GM12891 (cell line): ENCODE measurements around the gene WNK1.

Experiments used
- DNase-seq: peaks from one replicate; pipeline ENCODE4 v3.0.0; 2011; ENCODE audit warnings: low spot score; ENCODE audit not compliant: insufficient read length
- FAIRE-seq: peaks from 2 replicates; lab custom pipeline; 2011; peaks lifted over from hg19 to GRCh38; lab: Jason Lieb, UNC
- PAX5 ChIP-seq: IDR thresholded peaks from 2 replicates; pipeline ENCODE4 v1.6.1; 2011; ENCODE audit warnings: low read length, moderate library complexity, mild to moderate bottlenecking; ENCODE audit not compliant: insufficient read depth, severe bottlenecking
- POLR2A ChIP-seq: IDR thresholded peaks from 2 replicates; pipeline ENCODE4 v1.6.1; 2011; ENCODE audit warnings: low read depth, low read length, control low read depth
- POLR2AphosphoS5 ChIP-seq: IDR thresholded peaks from 2 replicates; pipeline ENCODE4 v1.6.1; 2011; ENCODE audit warnings: low read depth, low read length, control low read depth
- POU2F2 ChIP-seq: IDR thresholded peaks from 2 replicates; pipeline ENCODE4 v1.6.1; 2011; ENCODE audit warnings: low read depth, mild to moderate bottlenecking, control low read depth, low read length, moderate library complexity
- SPI1 ChIP-seq: IDR thresholded peaks from 2 replicates; pipeline ENCODE4 v1.6.1; 2011; ENCODE audit warnings: low read depth, low read length, control low read depth
- TAF1 ChIP-seq: IDR thresholded peaks from 2 replicates; pipeline ENCODE4 v1.6.1; 2011; ENCODE audit warnings: low read depth, low read length, control low read depth

The WNK1 gene

GRCh38 chr12:907413-908185 is 155.2 kb downstream of the WNK1 start:
- DNase-seq (no peak), FAIRE-seq (no peak)
- TF ChIP-seq TAF1 (no peak), PAX5 (no peak), POLR2A (no peak), SPI1 (no peak), POU2F2 (no peak), POLR2AphosphoS5 (no peak)

GRCh38 chr12:909861-910260 is 157.5 kb downstream of the WNK1 start:
- no peak for DNase-seq
- TF ChIP-seq POLR2A = no peak
- TF ChIP-seq POU2F2 = no peak
- TF ChIP-seq SPI1 = no peak
- TF ChIP-seq POLR2AphosphoS5 = no peak
- TF ChIP-seq TAF1 = no peak
- no peak for TF ChIP-seq PAX5
- FAIRE-seq = no peak

GRCh38 chr12:910416-910815 is 158.0 kb downstream of the WNK1 start:
- no peak for DNase-seq
- no peak for TF ChIP-seq POLR2A
- no peak for TF ChIP-seq PAX5
- TF ChIP-seq SPI1 = no peak
- no peak for TF ChIP-seq POU2F2
- no peak for TF ChIP-seq TAF1
- TF ChIP-seq POLR2AphosphoS5 = no peak
- FAIRE-seq = no peak

GRCh38 chr12:911191-911826 is 158.9 kb downstream of the WNK1 start:
- FAIRE-seq (no peak), DNase-seq (no peak)
- TF ChIP-seq PAX5 (no peak), POLR2A (no peak), SPI1 (0 out of 2 replicates have a peak, but pooled peaks have one; percentile 9)

- FAIRE-seq (peak; percentile 31), DNase-seq (no peak)
- TF ChIP-seq POU2F2 (no peak), POLR2AphosphoS5 (peak; percentile 57; the same call in 1 of the 2 replicates), POLR2A (peak; percentile 25; the same call in 1 of the 2 replicates)
Measured at GRCh38 chr12:912466-913235, 160.3 kb downstream of the WNK1 start.

GRCh38 chr12:913919-914698 is 161.7 kb downstream of the WNK1 start:
- no peak for DNase-seq
- TF ChIP-seq POLR2AphosphoS5 = peak; percentile 35; the same call in 1 of the 2 replicates
- TF ChIP-seq PAX5 = no peak
- TF ChIP-seq POLR2A = no peak
- TF ChIP-seq POU2F2 = no peak
- no peak for TF ChIP-seq TAF1
- TF ChIP-seq SPI1 = 0 out of 2 replicates have a peak, but pooled peaks have one; percentile 20
- no peak for FAIRE-seq

GRCh38 chr12:915090-915489 is 162.7 kb downstream of the WNK1 start:
- DNase-seq (no peak), FAIRE-seq (no peak)
- no peak for TF ChIP-seq POLR2A
- no peak for TF ChIP-seq POLR2AphosphoS5
- TF ChIP-seq TAF1 = no peak
- no peak for TF ChIP-seq POU2F2
- no peak for TF ChIP-seq PAX5
- no peak for TF ChIP-seq SPI1

- DNase-seq (no peak), FAIRE-seq (no peak)
- TF ChIP-seq POLR2AphosphoS5 (no peak), POLR2A (no peak; the same call in 1 of the 2 replicates), PAX5 (no peak), TAF1 (no peak), POU2F2 (no peak), SPI1 (no peak)
Measured at GRCh38 chr12:916240-916639, 163.9 kb downstream of the WNK1 start.

- DNase-seq = no peak
- TF ChIP-seq POLR2A = no peak
- TF ChIP-seq TAF1 = no peak
- no peak for TF ChIP-seq POLR2AphosphoS5
- TF ChIP-seq POU2F2 = no peak
- TF ChIP-seq SPI1 = no peak
- no peak for FAIRE-seq
Measured at GRCh38 chr12:916712-917445, 164.5 kb downstream of the WNK1 start.
